CD4-positive, alpha-beta T cell treated with Interleukin-21 for 1 hour (primary cell): ENCODE results near the gene LRRC74B.

Experiments
- DNase-seq: peaks from one replicate; pipeline ENCODE4 v3.0.0-alpha.2; 2020

LRRC74B gene

DNA sequence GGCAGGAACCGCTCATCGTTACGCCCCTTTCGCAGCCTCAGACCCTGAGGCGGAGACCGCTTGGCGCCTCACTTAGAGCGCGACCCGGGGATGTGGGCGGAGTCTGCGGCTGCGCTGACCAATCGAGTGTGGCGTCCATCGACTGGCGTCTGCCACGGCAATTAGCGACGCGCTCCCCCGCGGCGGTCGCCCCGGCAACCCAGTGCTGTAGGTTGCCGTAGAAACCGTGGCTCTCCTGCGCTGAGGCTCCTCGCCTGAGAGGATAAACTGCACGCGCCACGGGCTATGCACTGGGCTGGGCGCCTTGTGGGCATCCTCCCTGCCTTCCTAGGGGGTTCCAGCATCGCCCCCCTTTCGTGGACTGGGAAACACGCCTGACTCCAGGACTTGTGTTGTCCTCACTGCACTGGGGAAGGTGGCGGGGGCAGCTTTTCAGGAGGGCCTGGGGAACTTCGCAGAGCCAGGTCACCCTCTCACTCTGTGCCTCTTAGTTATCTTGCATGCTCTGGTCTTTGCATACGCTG is 31.5 kb upstream of the LRRC74B start:
- DNase-seq = peak; percentile 91

- DNase-seq = no peak
These were observed 30.9 kb upstream of the LRRC74B start, which contains the start of gene P2RX6 for GRCh38 chr22:21014726-21015465. Gene P2RX6, plus strand, starts transcription at chr22:21015165. Its CDS starts 10 bp downstream, at chr22:21015175.

GRCh38 chr22:21015466-21016006 is 30.2 kb upstream of the LRRC74B start:
- DNase-seq = no peak

DNA sequence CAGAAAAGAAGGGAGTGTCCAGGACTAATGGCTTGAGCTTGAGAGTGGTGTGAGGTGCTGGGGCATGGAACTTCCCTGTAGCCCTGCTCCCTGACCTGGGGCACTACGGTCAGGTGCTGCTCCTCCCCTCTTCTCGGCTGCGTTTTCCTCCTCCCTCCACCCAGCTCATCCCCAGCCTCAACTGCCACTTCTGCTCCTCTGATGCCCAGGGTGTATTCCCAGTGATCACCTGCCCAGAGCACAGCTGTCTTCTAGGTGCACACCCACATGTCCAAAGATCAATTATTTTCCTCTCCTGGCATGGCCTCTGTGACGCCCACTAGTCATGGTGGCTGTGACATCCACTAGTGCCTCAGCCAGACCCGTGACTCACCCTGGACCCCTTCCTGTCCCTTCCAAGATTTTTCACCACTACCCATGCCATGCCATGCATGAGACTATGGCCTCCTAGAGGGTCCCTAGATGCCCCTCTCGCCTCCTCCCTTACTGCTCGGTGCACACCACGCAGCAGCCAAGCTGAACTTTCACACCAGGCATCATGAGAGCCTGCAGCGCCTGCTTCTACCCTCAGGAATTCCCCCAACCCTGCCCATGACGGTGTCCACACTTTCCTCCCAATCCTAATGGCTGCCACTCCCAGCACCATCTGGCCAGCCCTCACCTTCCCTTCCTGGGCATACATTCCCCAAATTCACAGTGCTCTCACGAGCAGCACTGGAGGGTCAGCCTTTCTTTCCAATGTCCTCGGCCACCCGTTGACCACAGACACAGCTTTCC is 28.9 kb upstream of the LRRC74B start:
- DNase-seq = no peak

GRCh38 chr22:21018314-21018713 is 27.4 kb upstream of the LRRC74B start:
- DNase-seq = no peak

- DNase-seq = no peak
These were observed 24.8 kb upstream of the LRRC74B start for GRCh38 chr22:21020802-21021429.

DNA sequence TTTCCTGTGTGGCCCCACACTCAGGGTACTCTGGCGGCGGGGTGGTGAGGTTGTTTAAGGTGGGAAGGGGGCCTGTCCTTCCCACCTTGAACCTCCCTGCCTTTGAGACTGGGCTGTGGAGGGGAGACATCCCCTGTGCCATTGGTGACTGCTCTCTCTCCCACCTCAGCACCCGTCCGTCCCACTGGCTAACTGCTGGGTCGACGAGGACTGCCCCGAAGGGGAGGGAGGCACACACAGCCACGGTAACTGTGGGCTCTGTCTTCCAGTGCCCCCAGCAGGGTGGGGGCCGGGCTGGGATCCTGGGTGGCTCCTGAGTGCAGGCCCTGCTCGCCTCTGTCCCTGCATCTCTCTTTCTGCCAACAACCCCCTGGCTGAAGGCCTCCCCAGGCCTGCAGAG is 23.2 kb upstream of the LRRC74B start:
- no peak for DNase-seq

GRCh38 chr22:21022955-21023614 is 22.7 kb upstream of the LRRC74B start:
- DNase-seq = no peak

DNA sequence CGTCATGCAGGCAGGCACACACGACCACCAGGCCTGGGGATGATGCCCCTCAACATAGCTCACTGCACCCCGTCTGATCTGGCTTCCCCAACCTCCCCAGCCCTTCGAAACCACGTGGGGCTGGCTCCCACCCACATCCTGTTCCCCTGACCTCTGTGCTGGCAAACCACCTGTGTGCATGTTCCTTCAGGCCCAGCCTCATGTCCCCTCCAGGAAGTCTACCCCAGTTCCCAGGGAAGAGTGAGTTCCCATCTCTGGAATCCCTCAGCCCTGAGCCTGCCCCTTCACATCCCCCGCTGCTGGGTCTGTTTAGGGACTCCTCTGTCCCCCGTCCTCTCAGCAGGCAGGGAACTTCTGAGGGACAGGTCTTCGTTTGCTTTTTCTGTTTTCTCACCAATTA is 20.5 kb upstream of the LRRC74B start:
- peak; percentile 12 for DNase-seq

DNA sequence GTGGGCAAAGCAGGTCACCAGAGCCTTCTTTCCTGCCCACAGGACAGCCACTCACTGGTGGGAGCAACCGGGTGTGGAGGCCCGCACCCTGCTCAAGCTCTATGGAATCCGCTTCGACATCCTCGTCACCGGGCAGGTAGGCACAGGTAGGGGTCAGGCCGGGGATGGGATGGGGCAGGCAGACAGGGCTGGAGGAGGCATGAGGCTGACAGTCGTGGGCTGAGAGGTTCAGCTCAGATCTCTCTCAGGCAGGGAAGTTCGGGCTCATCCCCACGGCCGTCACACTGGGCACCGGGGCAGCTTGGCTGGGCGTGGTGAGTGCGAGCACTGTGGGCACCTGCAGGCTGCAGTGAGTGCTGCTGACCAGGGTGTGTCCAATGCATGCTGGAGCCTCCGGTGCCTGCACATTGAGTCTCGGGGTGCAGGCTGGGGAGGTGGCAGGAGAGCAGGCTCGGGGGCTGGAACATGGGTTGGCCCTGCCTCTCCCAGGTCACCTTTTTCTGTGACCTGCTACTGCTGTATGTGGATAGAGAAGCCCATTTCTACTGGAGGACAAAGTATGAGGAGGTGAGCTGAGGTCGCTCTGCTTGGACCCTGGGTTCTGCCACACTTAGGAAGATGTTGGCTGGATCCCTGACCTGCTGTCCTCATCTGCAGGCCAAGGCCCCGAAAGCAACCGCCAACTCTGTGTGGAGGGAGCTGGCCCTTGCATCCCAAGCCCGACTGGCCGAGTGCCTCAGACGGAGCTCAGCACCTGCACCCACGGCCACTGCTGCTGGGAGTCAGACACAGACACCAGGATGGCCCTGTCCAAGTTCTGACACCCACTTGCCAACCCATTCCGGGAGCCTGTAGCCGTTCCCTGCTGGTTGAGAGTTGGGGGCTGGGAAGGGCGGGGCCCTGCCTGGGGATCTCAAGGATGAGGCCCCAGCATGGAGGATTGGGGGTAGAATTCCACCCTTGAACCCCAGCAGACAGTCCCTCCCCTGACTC is 19.7 kb upstream of the LRRC74B start:
- DNase-seq = no peak

GRCh38 chr22:21026783-21027692 is 18.7 kb upstream of the LRRC74B start:
- no peak for DNase-seq

DNA sequence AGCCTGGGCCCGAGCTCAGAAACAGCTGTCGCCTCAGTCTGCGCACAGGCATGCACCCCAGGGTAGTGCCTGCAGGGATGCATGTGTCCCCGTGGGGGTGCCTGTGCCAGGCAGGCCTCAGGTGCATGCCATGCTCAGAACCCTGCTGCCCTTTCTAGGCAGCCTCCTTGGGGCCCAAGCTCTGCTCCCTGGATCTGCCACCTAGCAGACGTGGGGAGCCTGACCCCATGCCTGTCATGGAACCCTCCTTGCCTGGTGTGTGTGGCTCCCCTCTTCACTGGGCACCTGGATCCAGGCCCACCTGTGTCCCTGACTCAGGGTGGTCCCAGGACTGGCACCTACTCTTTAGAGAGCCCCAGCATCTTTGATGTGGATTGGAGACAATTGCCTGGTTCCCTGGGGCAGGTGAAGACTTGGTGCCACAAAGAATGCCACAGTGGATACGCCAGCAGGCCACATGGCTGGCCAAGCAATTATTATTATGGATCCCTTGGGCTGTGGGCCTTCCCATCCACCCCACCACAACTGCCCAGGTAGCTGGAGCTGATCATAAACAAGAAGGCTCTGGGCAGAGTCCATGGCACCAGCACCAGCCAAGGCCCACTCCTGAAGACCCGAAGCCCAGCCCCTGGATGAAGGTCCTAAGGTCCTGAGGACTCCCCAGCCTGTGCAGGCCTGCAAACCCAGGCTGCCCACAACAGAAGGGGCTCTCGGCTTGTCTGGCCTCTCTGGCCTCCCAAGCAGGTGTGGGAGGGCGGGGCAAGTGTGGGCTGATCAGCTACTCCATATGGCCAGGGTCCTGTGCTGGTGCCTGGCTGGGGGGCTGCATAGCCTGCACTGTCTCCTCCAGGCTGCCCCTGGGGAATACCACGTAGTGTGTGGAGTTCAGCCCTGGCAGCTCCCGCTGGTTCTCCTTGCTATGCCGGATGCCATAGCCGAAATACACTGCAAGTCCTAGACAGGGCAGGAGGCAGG is 17.2 kb upstream of the LRRC74B start:
- no peak for DNase-seq

DNA sequence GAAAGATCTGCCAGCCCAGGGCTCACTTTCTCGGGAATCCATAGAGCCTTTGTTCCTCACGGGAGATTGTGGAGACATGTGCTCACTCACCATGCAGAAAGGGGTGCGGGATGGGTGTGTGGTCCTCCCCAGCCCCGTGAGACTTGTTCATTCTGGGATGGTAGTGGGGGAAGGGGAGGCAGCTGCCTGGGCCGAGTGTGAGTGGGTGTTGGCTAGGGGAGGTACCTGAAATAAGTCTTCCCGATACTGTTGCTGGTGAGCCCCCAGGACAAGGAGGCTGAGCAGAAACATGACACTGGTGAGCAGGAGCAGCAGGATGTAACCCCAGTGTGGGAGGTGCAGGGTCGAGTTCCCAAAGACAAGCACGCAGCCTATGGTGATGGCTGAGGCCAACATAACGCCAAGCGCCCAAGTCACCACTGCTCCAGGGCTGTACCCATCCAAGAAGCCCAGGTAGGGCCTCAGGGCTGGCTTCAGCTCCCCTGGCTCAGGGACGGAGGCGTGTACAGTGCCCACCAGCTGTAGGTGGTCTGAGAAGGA is 16.2 kb upstream of the LRRC74B start:
- no peak for DNase-seq

GRCh38 chr22:21030032-21030431 is 15.7 kb upstream of the LRRC74B start:
- no peak for DNase-seq

- DNase-seq = no peak
These were observed 14.9 kb upstream of the LRRC74B start for GRCh38 chr22:21030621-21031544.

GRCh38 chr22:21031545-21032036 is 14.2 kb upstream of the LRRC74B start:
- no peak for DNase-seq
